A204.1 (cell line): Measurements from ENCODE around the gene RNASE7.
"Not testable (repeated sequence)": the region's sequence is repeated elsewhere in the genome, so short reads cannot be mapped to it uniquely, and the experiment has no call there.

Experiments
- FAIRE-seq: peaks from 2 replicates; lab custom pipeline; 2012; peaks lifted over from hg19 to GRCh38; lab: Jason Lieb, UNC

Gene RNASE7, protein sequence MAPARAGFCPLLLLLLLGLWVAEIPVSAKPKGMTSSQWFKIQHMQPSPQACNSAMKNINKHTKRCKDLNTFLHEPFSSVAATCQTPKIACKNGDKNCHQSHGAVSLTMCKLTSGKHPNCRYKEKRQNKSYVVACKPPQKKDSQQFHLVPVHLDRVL

DNA sequence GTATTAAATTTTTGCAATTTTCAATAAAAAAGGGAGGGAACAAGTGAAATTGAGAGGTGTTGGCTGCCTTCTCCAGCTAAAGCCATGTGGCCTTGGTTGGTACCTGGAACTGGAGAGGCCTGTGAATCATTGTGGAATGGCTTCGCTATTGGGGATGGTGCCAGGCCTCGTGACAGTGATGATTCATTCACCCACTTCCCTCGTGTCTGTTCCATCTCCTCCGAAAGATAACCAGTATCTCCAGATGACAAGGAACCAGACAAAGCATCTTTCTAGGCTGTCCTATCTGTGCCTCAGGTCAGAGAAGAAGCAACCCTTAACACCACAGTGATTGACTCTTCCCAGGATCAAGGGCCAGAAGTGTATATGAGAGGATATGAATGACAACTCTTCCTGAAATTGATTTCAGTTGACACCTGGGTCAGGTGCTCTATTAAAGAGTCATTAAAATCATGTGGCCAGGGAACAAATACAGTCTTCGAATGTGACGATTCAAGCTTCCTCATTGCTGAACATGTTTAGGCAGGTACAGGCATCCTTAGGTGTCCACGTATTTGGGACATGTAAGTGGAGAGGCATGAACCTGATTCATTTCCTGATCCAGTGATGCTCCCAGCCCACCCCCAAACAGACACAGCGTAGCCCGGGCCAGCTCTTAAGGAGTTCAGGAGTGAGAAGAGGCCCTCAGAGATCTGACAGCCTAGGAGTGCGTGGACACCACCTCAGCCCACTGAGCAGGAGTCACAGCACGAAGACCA is at the start of gene RNASE7:
RNASE7 (plus strand) TSS at position 687 of the 758 bp plus-strand sequence. CDS start 631 bp downstream, outside the sequence.
- no peak for FAIRE-seq

GRCh38 chr14:20996521-20996920 is 45.6 kb upstream of the RNASE7 start:
- no peak for FAIRE-seq

GRCh38 chr14:20997115-20997514 is 45.0 kb upstream of the RNASE7 start:
- no peak for FAIRE-seq

DNA sequence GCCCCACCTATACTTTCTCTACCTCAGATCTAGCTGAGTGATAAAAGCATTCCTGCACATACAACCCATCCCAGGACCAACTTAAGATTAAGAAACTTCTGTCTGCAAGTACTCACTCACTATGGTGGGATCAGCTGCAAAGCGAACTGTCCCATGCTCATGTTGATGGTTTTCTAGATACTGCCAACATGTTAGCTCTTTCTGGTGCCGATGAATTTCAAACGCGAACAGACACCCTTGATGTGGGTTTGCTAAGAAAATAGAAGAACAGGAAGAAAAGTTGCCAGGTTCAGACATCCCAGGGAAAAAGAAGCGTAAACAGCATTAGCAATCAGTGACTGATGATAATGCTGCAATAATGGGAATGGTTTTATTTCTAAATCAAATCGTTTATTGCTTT is 44.6 kb upstream of the RNASE7 start:
- no peak for FAIRE-seq

DNA sequence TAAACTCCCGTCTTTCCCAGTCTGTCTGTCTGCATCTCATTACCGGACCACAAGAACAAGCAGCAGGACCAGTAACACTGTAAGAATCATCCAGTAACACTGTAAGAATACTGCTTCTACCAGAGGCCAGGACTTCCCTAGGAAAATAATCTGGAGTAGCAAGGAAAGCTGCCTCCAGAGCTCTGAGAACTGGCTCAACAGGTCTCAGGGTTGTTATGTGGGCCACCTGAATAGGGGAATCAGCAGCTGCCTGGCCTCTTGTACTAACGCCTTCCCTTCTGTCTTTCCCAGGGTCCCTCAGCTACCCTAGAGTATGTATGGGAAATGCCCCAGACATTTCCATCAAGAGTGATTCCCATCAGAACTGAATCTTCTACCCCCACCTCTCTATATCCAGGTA is 44.0 kb upstream of the RNASE7 start:
- FAIRE-seq, result no peak

GRCh38 chr14:20998674-20999366 is 43.3 kb upstream of the RNASE7 start, which contains the start of gene SLC39A2:
TSS of gene SLC39A2 (plus strand) at chr14:20999293. CDS start at chr14:20999447, 154 bp downstream.
- FAIRE-seq, result no peak

GRCh38 chr14:20999591-20999990 is 42.6 kb upstream of the RNASE7 start:
- no peak for FAIRE-seq

DNA sequence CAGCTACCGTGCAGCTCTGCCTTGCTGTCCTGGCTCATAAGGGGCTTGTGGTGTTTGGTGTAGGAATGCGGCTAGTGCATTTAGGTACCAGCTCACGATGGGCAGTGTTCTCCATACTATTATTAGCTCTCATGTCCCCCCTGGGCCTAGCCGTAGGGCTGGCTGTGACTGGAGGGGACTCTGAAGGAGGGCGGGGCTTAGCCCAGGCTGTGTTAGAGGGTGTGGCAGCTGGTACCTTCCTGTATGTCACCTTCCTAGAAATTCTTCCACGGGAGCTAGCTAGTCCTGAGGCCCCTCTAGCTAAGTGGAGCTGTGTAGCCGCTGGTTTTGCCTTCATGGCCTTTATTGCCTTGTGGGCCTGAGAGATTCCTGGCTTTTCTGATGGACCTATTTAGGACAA is 40.9 kb upstream of the RNASE7 start:
- FAIRE-seq, result no peak

DNA sequence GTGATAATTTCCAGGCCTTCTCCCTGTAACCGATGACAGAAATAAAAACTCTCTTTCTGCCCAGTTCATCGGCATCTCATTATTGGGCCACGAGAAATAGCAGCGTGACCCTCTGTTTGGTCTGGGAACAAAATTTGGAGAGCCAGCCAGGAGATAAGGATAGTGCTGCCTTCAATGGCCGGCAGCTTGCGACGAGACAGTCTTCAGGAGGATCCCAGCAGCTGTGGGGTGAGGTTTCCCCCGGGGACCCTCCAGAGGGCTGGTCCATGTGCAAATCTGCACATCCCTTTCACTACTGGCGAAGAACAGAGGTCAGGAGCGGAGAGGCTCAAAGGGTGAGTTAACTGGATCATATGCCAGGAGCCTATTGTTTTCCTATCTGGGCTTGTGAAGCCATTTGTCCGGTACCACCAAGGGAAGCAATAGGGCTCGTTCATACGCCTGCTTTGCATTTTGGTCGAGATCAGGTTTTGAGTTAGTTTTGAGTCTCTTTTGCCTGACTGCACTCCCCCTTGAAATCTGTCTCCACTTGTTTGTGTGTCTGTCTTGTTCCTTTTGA is 38.3 kb upstream of the RNASE7 start:
- no peak for FAIRE-seq

DNA sequence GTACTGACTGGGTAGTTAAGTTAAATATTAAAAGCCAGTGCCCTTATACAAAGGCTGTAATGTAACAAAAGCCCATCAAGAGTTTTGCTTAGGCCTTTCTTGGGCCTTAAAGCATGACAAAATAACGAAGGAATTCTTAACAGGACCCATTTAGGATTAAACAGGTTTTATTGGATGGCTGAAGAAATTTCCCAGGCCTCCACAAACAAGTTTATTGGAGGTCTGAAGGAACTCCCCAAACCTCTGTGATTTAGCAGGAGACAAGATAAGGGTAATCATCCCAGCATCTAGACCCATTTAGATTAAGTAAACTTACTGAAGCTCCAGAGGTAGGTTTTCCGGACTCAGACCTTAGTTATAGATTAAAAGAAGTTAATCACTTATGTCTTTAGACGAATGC is 32.4 kb upstream of the RNASE7 start:
- FAIRE-seq, result not testable (repeated sequence)

GRCh38 chr14:21011136-21011535 is 31.0 kb upstream of the RNASE7 start:
- FAIRE-seq, result no peak

- FAIRE-seq, result peak; percentile 85
Measured at GRCh38 chr14:21014761-21015190, 27.4 kb upstream of the RNASE7 start.

- no peak for FAIRE-seq
Measured at GRCh38 chr14:21015312-21015711, 26.9 kb upstream of the RNASE7 start.

DNA sequence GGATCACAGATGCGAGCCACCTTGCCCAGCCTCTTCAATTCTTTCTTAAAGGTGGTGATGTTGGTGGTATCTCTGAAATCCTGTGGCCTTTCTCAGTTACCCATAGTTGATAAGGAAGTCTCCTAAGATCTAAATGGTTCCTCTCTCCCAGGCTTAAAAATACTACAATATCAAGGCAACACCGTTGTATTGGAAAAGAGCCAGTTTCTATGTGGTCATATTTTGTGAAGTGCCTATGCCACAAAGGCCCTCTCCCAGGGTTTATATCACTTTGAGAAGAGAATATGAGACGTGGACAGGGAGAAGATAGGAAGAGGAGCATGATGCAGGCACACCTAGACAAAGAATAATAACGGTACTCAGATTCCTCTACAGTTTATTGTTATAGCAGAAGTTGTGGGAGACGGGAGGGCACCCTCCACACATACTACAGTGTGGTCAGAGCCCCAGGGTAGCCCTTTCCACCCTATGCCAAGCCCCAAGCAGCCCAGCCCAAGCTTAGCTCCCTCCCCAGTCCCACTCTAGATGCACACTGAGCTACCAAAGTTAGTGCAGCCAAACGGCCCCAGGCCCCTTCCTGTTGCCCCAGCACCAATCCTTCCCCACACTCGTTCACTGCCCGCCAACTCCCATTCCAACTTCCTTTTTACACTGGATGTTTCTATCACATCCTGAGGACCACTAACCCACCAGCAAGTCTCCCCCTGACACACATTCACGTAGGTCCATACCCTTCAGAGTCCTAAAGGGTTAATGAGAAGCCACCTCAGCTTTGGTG is 25.6 kb upstream of the RNASE7 start:
- no peak for FAIRE-seq

DNA sequence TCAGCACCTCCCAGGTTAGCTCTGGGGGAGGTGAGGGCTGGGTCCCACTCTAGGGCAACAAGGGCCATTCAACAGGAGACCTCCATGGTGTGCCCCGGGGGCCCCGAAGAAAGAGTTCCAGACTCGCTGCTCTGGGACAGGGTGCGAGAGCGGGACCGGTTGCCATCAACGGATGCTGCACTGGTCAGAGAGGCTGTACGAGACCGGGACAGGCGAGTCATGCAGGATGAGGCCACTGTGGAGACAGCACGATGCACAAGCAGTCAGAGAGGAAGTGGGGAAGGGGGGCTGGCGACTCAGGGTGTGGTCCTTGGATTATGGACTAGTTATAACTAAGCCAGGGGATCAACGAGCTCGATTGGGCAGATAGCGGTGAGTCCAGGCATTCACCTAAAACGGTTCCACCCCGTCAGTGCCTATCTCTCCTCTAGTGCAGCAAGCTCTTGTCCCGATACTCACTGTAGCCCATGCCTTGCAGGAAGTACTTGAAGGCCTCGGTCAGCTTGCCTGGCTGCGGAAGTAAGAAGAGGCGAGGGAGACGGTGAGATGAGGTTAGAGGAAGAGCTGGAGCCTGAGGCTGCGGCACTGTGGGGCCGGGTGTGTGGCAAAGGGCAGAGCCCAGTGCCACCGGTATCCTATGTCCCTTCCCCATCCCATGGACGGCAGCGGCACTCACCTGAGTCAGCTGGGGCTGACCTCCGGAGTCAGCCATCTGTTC is 24.5 kb upstream of the RNASE7 start:
- no peak for FAIRE-seq

DNA sequence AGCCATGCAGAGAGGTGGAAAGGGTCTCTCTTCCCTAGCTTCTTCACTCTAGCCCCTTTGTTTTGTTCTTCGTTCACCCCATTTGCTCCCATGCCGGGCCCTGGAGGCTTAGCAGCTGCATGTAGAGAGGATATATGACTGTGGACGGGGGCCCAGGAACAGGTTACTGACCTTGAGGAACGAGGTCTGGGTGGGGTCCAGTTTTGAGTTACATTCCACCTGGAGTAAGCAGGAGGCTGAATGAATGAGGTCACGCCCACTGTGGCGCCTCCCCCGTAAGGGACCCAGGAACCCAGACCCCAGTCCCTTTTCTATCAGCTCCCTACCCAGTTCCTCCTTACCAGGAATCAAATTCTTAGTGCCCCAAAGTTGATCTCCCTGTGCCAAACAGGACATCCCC is 23.9 kb upstream of the RNASE7 start:
- no peak for FAIRE-seq

GRCh38 chr14:21018781-21019180 is 23.4 kb upstream of the RNASE7 start:
- FAIRE-seq, result no peak

- no peak for FAIRE-seq
Measured at GRCh38 chr14:21019366-21019765, 22.8 kb upstream of the RNASE7 start.

DNA sequence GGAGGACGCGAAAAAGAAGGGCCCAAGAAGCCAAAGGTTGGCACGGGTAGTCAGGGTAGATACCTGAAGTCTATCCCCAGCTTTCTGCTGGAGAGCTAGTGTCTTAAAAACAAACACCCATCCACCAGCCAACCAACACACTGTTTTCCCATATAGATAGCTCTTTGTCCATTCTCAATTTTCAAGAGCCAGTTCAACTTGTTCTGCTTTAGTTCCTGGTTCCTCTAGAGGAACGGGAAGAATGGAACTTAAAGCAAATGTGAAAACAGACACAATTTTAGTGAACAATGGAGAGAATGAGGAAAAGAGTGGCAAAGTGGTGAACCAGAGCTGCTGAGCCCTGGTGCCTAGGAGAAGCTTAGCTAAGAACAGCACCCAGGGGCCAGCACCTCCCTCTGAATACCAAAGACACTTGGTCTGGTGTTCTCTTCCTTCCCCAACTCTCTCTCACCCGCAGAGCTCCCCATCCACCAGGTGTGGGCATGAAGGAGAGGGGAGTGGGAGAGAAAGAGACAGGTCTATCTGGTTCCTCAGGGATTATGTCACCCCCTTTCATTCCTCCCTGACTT is 21.1 kb upstream of the RNASE7 start:
- FAIRE-seq, result no peak

- no peak for FAIRE-seq
Measured at GRCh38 chr14:21022686-21023085, 19.5 kb upstream of the RNASE7 start.

DNA sequence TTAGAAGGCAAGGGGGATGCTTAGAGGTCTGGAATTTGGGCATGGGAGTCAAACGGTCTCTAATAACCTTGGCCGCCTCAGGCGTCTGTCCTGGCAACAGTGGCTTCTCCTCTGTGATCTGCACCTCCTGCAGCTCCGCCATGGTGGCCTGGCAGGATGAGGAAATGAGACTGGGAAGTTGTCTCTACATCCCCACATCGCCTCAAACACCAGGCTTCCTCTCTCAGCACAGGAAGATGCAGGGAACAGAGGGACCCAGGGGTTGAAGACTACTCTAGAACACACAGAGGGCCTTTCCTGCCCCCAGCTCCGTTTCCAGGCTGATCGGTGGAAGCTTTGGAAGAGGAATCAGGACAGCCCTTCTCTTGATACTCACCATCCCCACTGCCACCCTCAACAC is 19.0 kb upstream of the RNASE7 start:
- no peak for FAIRE-seq
